Measurements from ENCODE around the gene LEPROT. TPM values are rescaled to one million over a fixed set of nuclear protein-coding genes. Genes with fewer than 3 reads are reported as not detected.

Gene LEPROT
- total RNA-seq, 1 experiment from 2014 or later: 63.1 TPM

DNA sequence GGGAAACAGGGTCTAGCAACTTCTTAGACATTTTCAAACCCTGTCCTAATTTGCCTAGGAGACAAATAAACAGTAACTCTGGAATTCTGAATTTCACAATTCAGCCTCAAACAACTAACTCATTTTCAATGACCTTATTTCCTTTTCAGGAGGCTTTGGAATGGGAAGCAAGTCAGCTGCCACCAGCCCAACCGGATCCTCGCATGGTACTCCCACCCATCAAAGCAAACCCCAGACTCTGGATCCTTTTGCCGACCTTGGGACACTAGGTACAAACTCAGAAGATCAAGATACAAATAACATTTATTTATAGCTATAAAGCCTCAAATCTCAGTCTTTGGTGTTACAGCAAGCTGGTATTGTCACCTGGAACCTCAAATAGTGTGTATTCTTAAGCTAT lies 18.9 kb upstream of the LEPROT start:
- no peak for TF ChIP-seq CTCF (IDR thresholded peaks at IDR 0.05; ENCODE audit: unreplicated experiment)
- DNase-seq (ENCODE audit: unreplicated experiment): no peak
- no peaks in the 10 kb centered on the region for H3K27me3 Mint-ChIP-seq (ENCODE audit: insufficient read depth, unreplicated experiment)
- POLR2A ChIA-PET: no interaction called here
- H3K4me1 Mint-ChIP-seq (ENCODE audit: insufficient read depth, unreplicated experiment): peaks cover 7% of the 10 kb centered on the region
- BruUV-seq (replicated peaks): no TSS peak
- H3K4me3 Mint-ChIP-seq (ENCODE audit: unreplicated experiment): no peak overlapping the region
- H3K27ac Mint-ChIP-seq (ENCODE audit: low read depth, unreplicated experiment): no peak overlapping the region
- CTCF ChIA-PET: interaction anchor here (0.8 kb wide), 1 partner anchor 10 kb away, joined by 3 read pairs; no protein-coding TSS in a partner anchor
- intact Hi-C loops (cut with micrococcal nuclease): no loop called here
- peaks cover 21% of the 10 kb centered on the region for H3K36me3 Mint-ChIP-seq (ENCODE audit: insufficient read depth, unreplicated experiment)
- H3K9me3 Mint-ChIP-seq (ENCODE audit: unreplicated experiment): no peaks in the 10 kb centered on the region

DNA sequence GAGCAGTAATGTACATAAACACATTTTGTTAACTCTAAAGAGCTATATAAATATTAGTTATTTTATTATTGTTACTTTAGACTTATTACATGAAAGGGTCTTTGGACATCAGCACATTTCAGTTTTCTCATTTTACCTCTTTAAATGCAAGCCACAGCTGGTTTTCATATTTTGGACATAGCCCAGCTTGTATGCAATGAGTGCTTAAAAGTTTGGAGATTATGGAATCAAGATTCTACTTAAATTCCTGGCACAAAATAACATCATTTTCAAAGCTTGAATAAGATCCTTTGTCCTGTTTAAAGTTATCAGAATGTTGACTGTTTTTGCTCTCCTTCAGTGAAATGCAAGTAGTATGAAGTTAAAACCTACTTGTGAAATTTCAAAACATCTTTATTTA lies 15.5 kb upstream of the LEPROT start:
- POLR2A ChIA-PET: interaction anchor here (0.7 kb wide), 1 partner anchor 19 kb away, joined by 3 read pairs; no protein-coding TSS in a partner anchor
- CTCF ChIA-PET: interaction anchor here (1.3 to 1.6 kb wide), 2 partner anchors 13 to 14 kb away, joined by 5 to 6 read pairs; no protein-coding TSS in a partner anchor

GRCh38 chr1:65407877-65408276 lies 12.6 kb upstream of the LEPROT start:
- DNase-seq (ENCODE audit: unreplicated experiment): no peak
- POLR2A ChIA-PET: no interaction called here
- Mint-ChIP-seq H3K27ac (ENCODE audit: low read depth, unreplicated experiment) (no peak overlapping the region), H3K4me1 (ENCODE audit: insufficient read depth, unreplicated experiment) (peaks cover 6% of the 10 kb centered on the region), H3K27me3 (ENCODE audit: insufficient read depth, unreplicated experiment) (no peaks in the 10 kb centered on the region), H3K9me3 (ENCODE audit: unreplicated experiment) (no peaks in the 10 kb centered on the region), H3K4me3 (ENCODE audit: unreplicated experiment) (no peak overlapping the region), H3K36me3 (ENCODE audit: insufficient read depth, unreplicated experiment) (peaks cover 11% of the 10 kb centered on the region)
- no peak for TF ChIP-seq CTCF (IDR thresholded peaks at IDR 0.05; ENCODE audit: unreplicated experiment)
- CTCF ChIA-PET: no interaction called here
- intact Hi-C loops (cut with micrococcal nuclease): no loop called here
- BruUV-seq (replicated peaks): no TSS peak

More for the DNA sequence above, 15.5 kb upstream of the LEPROT start:
- no TSS peak for BruUV-seq (replicated peaks)
- intact Hi-C loops (cut with micrococcal nuclease): no loop called here
- Mint-ChIP-seq H3K4me1 (ENCODE audit: insufficient read depth, unreplicated experiment) (no peaks in the 10 kb centered on the region), H3K27ac (ENCODE audit: low read depth, unreplicated experiment) (no peak overlapping the region), H3K4me3 (ENCODE audit: unreplicated experiment) (no peak overlapping the region), H3K9me3 (ENCODE audit: unreplicated experiment) (no peaks in the 10 kb centered on the region), H3K27me3 (ENCODE audit: insufficient read depth, unreplicated experiment) (no peaks in the 10 kb centered on the region), H3K36me3 (ENCODE audit: insufficient read depth, unreplicated experiment) (peaks cover 9% of the 10 kb centered on the region)
- DNase-seq (ENCODE audit: unreplicated experiment): no peak
- TF ChIP-seq CTCF (IDR thresholded peaks at IDR 0.05; ENCODE audit: unreplicated experiment): no peak

DNA sequence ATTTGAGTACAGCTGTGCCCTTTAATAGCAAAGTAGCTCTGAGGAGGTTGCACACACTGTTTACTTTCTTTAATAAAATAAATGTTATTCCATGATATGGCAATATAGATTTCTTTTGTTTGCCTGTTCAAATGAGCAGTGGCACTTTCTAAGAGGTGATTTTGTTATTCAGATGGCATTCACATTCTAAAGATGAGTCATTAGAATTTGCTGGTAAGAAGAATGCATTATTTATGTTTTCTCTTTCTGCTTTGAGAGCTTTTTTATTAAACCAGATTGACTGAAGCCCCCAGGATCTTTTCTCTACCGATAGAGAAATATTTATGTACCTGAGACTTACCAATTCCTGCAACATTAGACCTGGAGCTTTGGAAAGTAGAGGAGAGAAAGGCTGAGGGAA lies 11.2 kb upstream of the LEPROT start:
- H3K9me3 Mint-ChIP-seq (ENCODE audit: unreplicated experiment): no peaks in the 10 kb centered on the region
- TF ChIP-seq CTCF (IDR thresholded peaks at IDR 0.05; ENCODE audit: unreplicated experiment): no peak
- DNase-seq (ENCODE audit: unreplicated experiment): no peak
- no TSS peak for BruUV-seq (replicated peaks)
- H3K36me3 Mint-ChIP-seq (ENCODE audit: insufficient read depth, unreplicated experiment): peaks cover 15% of the 10 kb centered on the region
- no peaks in the 10 kb centered on the region for H3K27me3 Mint-ChIP-seq (ENCODE audit: insufficient read depth, unreplicated experiment)
- H3K4me3 Mint-ChIP-seq (ENCODE audit: unreplicated experiment): no peak overlapping the region
- intact Hi-C loops (cut with micrococcal nuclease): no loop called here
- POLR2A ChIA-PET: no interaction called here
- peaks cover 6% of the 10 kb centered on the region for H3K4me1 Mint-ChIP-seq (ENCODE audit: insufficient read depth, unreplicated experiment)
- no peak overlapping the region for H3K27ac Mint-ChIP-seq (ENCODE audit: low read depth, unreplicated experiment)
- CTCF ChIA-PET: interaction anchor here (0.6 to 1.2 kb wide), 3 partner anchors 21 to 143 kb away, joined by 3 to 4 read pairs (median 3); no protein-coding TSS in a partner anchor
